SJCRH30 (cell line): ENCODE results near the gene RBMS3. TPM values are rescaled to one million over a fixed set of nuclear protein-coding genes. Genes with fewer than 3 reads are reported as not detected.

ENCODE experiments used
- DNase-seq, 2 experiments: peaks; one replicate each; pipeline ENCODE4 v3.0.0-alpha.2; 2015 to 2020
- H3K27ac ChIP-seq: fragments of 250-450 bp; sonication (Bioruptor Pico); 2 replicates; pipeline ENCODE4 v1.5.1; 2020; ENCODE audit warnings: mild to moderate bottlenecking, moderate library complexity
- H3K27me3 ChIP-seq: fragments of 250-450 bp; sonication (Bioruptor Pico); 2 replicates; pipeline ENCODE4 v1.5.1; 2020; ENCODE audit warnings: mild to moderate bottlenecking, moderate library complexity
- H3K36me3 ChIP-seq: fragments of 250-450 bp; sonication (Bioruptor Pico); 2 replicates; pipeline ENCODE4 v1.5.1; 2020; ENCODE audit warnings: mild to moderate bottlenecking, moderate library complexity
- H3K4me1 ChIP-seq: fragments of 250-450 bp; sonication (Bioruptor Pico); 2 replicates; pipeline ENCODE4 v1.5.1; 2020; ENCODE audit warnings: mild to moderate bottlenecking, moderate library complexity
- H3K4me3 ChIP-seq: fragments of 250-450 bp; sonication (Bioruptor Pico); 2 replicates; pipeline ENCODE4 v1.5.1; 2020; ENCODE audit warnings: mild to moderate bottlenecking, moderate library complexity
- H3K9me3 ChIP-seq: fragments of 250-450 bp; sonication (Bioruptor Pico); replicated peaks from 2 replicates; pipeline ENCODE4 v1.5.1; 2020; ENCODE audit warnings: mild to moderate bottlenecking, moderate library complexity
- total RNA-seq: library from RNA; depleted of rRNA; stranded (reverse); fragments of >200 nt; shearing (Covaris generic); gene quantifications from 2 replicates; pipeline ENCODE4 v1.2.3, GENCODE V29; 2014

The RBMS3 gene
- total RNA-seq, 1 experiment from 2014 or later, result 9.5 TPM

DNA sequence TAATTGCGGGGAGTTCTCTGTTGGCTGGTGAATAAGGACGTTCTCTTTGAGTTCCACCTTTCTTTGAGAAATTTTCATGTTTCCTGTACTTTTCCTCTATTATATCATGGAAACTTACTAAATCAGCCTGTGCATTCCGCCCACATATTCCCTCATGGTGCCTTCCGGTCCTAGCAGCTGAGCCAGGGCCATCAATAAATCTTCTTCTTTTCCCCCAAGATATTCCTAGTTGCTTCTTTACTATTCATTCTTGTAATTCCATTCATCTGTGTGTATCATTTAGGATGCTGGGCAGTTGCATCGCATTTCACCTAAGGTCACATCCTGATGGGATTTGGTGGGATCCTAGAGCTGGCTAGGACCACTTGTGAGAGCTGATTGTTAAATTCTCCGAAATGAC, 139.2 kb downstream of the RBMS3 start:
- Histone ChIP-seq H3K36me3 (no peaks in the 10 kb centered on the region), H3K4me1 (no peaks in the 10 kb centered on the region), H3K4me3 (no peak overlapping the region), H3K9me3 (no peaks in the 10 kb centered on the region), H3K27ac (no peak overlapping the region), H3K27me3 (no peaks in the 10 kb centered on the region)
- DNase-seq, result no peak

- Histone ChIP-seq H3K4me3 (no peak overlapping the region), H3K4me1 (peaks cover 17% of the 10 kb centered on the region), H3K27ac (no peak overlapping the region), H3K27me3 (no peaks in the 10 kb centered on the region), H3K9me3 (no peaks in the 10 kb centered on the region), H3K36me3 (no peaks in the 10 kb centered on the region)
- no peak for DNase-seq
These were observed 145.7 kb downstream of the RBMS3 start for GRCh38 chr3:29426302-29427226.

GRCh38 chr3:29427266-29428103, 146.6 kb downstream of the RBMS3 start:
- Histone ChIP-seq H3K36me3 (no peaks in the 10 kb centered on the region), H3K9me3 (no peaks in the 10 kb centered on the region), H3K4me3 (no peak overlapping the region), H3K27ac (no peak overlapping the region), H3K4me1 (peaks cover 17% of the 10 kb centered on the region), H3K27me3 (no peaks in the 10 kb centered on the region)
- no peak for DNase-seq

- Histone ChIP-seq H3K27me3 (no peaks in the 10 kb centered on the region), H3K36me3 (no peaks in the 10 kb centered on the region), H3K9me3 (no peaks in the 10 kb centered on the region), H3K4me3 (no peak overlapping the region), H3K27ac (no peak overlapping the region), H3K4me1 (peaks cover 17% of the 10 kb centered on the region)
- no peak for DNase-seq
These were observed 148.3 kb downstream of the RBMS3 start for GRCh38 chr3:29429055-29429679.

DNA sequence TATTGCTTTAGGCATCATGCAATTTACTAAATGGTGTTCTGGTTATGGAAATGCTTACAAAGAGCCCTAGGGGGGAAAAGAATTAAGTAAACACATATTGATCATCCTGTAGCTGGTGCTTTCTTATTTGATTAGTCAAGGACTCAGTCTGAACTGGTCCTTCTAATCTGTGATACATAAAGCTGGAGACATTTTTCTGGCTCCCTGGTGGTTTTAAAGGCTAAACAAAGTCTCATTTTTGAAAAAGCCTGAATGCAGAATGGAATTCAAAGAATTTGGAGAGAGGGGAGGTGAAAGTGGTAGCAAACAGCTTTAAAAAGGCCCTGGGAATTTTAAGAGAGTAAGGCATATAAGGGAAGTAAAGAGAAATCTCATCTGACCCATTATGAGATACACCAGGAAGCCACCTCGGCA, 149.7 kb downstream of the RBMS3 start:
- H3K36me3 ChIP-seq, result no peaks in the 10 kb centered on the region
- no peaks in the 10 kb centered on the region for H3K9me3 ChIP-seq
- H3K4me3 ChIP-seq, result no peak overlapping the region
- H3K27me3 ChIP-seq, result no peaks in the 10 kb centered on the region
- peak overlapping the region; percentile 54 for H3K27ac ChIP-seq
- H3K4me1 ChIP-seq, result peaks cover 17% of the 10 kb centered on the region
- peak in 1 of 2 experiments; percentile 50 for DNase-seq

DNA sequence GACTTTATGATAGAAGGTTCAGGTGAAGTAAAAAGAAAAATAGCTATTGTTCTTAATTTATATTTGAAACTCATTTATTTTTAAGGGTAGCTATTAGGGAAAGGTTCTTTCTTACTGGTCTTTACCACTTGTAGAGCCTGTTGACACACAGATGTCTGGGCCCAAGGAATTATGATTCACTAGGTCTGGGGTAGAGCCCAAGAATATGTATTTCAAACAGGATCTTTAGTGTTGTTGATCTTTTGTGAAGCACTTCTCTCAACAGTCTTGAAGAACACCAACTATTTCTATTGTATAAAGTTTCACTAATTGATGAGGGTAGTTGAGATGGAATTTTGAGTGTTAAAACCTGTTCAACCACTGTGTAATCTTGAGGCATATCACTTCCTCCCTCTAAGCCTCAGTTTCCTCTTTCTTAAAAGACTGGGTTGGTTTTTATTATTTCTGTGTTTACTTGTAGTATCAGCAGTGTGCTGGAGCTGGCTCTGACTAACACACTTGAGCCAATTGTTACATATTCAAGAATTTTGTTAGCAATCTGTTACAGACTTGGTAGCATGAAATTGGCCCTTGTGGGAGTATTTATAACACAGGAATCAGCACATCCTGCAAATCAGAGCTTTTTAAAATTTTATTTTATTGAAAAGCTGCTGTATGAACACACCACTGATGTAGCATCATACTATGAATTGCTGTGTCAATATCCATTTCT, 155.9 kb downstream of the RBMS3 start:
- Histone ChIP-seq H3K4me3 (no peak overlapping the region), H3K27me3 (no peaks in the 10 kb centered on the region), H3K9me3 (no peaks in the 10 kb centered on the region), H3K27ac (no peak overlapping the region), H3K4me1 (peaks cover 8% of the 10 kb centered on the region), H3K36me3 (no peaks in the 10 kb centered on the region)
- DNase-seq, result peak in 1 of 2 experiments; percentile 9

DNA sequence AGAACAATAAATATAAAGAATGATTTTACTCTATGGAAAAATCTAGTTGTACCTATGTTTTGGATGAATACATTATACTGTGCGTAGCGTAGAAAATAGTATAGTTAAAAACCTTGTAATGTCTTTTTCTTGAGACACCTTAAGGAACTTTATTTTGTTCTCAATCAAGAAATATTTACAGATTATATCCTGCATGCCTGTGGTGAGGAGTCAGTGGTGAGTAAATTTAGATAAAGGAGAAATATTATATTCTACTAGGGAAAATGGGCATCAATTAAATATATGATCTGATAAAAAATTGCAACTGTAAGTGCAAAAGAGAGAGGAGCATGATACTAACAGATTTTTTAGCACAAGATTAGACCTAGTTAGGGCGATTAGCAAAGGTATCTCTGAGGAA, 157.7 kb downstream of the RBMS3 start:
- no peak for DNase-seq
- no peaks in the 10 kb centered on the region for H3K9me3 ChIP-seq
- H3K4me1 ChIP-seq, result peaks cover 11% of the 10 kb centered on the region
- no peaks in the 10 kb centered on the region for H3K27me3 ChIP-seq
- H3K4me3 ChIP-seq, result no peak overlapping the region
- no peaks in the 10 kb centered on the region for H3K36me3 ChIP-seq
- no peak overlapping the region for H3K27ac ChIP-seq

DNA sequence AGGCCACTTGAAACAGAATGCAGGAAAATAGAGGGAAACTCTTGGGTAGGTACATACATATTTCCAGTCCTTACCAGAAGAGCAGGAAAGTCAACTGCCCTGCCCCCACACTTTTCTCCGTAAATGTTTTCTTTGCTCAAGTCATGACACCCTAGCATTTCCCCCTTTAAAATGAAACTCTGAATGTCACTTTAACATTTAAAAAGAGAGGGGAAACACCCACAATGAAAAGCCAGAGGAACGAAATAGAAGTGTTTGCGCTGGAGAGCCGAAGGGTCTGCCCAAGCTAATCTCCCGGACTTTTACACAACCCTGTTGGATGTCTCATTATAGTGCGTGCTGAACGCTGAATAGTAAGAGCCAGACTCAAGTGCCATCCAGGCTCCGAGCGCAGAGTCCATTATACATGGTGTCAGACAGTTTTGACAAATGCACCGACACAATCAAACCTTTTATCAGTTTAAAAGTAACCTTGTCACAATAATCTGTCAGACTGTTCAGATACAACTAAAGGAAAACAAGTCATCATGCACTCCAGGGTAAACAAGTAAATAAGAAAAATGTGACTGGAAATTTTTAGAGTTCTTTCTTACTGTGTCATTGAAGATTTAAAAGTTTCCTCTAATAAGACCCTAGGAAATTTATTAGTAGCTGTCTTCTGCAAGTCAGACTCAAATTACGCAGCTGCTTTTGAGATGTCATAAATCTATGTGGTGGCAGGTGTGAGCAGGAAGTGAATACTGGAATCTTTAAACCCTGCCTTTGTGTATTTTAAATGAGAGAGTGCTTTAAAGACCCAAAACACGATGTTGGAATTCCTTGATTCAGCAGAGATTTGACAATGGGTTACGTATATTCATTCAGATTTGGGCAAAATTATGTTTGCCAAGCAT, 159.8 kb downstream of the RBMS3 start:
- Histone ChIP-seq H3K4me3 (peak overlapping the region; percentile 56), H3K27me3 (no peaks in the 10 kb centered on the region), H3K36me3 (no peaks in the 10 kb centered on the region), H3K4me1 (peaks cover 11% of the 10 kb centered on the region), H3K27ac (peak overlapping the region; percentile 72), H3K9me3 (no peaks in the 10 kb centered on the region)
- peak; percentile 49 to 72 for DNase-seq

DNA sequence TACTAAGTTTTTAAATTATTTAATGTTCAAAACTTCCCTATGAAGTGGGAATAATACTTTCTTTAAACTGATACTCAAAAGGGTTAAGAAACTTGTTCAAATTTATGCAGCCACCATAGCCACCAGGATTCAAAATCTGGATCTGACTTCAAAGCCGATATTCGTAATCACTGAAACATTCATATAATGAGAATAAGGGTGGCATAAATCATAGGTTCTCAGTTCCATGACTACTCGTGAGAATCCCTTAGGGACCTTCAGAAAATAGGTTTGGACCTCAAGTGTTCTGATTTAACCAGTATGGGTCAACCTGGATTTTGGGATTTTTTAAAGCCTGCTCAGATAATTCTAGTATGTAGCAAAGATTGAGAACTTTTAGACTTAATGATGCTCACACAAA, 160.6 kb downstream of the RBMS3 start:
- no peak for DNase-seq
- Histone ChIP-seq H3K27ac (peak overlapping the region; percentile 72), H3K4me3 (peak overlapping the region; percentile 56), H3K4me1 (peaks cover 11% of the 10 kb centered on the region), H3K27me3 (no peaks in the 10 kb centered on the region), H3K9me3 (no peaks in the 10 kb centered on the region), H3K36me3 (no peaks in the 10 kb centered on the region)

- no peaks in the 10 kb centered on the region for H3K36me3 ChIP-seq
- DNase-seq, result no peak
- no peak overlapping the region for H3K27ac ChIP-seq
- no peaks in the 10 kb centered on the region for H3K9me3 ChIP-seq
- H3K4me3 ChIP-seq, result no peak overlapping the region
- peaks cover 7% of the 10 kb centered on the region for H3K4me1 ChIP-seq
- H3K27me3 ChIP-seq, result no peaks in the 10 kb centered on the region
These were observed 167.2 kb downstream of the RBMS3 start for GRCh38 chr3:29447946-29448627.

DNA sequence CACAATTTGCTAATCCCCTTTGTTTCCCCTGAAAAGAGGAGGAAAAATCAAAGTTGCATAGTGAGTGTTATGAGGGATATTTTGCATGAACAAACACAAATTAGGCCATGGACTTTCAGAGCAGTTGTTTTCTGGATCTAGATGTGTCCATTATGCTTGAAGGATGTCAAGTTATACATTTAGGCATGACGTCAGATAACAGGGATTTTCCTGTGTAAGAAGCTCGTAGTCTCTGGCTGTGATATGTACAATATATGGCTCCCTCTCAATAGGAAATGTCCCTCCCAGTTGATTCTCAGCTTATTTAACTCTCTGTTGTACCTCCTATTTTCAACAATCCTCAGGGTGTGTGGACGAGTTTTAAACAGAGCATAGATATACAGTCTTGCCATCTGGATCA, 171.0 kb downstream of the RBMS3 start:
- Histone ChIP-seq H3K27me3 (no peaks in the 10 kb centered on the region), H3K27ac (no peak overlapping the region), H3K4me3 (no peak overlapping the region), H3K4me1 (peaks cover 23% of the 10 kb centered on the region), H3K9me3 (no peaks in the 10 kb centered on the region), H3K36me3 (no peaks in the 10 kb centered on the region)
- no peak for DNase-seq

GRCh38 chr3:29452934-29453283, 172.0 kb downstream of the RBMS3 start:
- Histone ChIP-seq H3K9me3 (no peaks in the 10 kb centered on the region), H3K4me3 (peak overlapping the region; percentile 14), H3K4me1 (peaks cover 23% of the 10 kb centered on the region), H3K27me3 (no peaks in the 10 kb centered on the region), H3K36me3 (no peaks in the 10 kb centered on the region), H3K27ac (peak overlapping the region; percentile 70)
- no peak for DNase-seq

DNA sequence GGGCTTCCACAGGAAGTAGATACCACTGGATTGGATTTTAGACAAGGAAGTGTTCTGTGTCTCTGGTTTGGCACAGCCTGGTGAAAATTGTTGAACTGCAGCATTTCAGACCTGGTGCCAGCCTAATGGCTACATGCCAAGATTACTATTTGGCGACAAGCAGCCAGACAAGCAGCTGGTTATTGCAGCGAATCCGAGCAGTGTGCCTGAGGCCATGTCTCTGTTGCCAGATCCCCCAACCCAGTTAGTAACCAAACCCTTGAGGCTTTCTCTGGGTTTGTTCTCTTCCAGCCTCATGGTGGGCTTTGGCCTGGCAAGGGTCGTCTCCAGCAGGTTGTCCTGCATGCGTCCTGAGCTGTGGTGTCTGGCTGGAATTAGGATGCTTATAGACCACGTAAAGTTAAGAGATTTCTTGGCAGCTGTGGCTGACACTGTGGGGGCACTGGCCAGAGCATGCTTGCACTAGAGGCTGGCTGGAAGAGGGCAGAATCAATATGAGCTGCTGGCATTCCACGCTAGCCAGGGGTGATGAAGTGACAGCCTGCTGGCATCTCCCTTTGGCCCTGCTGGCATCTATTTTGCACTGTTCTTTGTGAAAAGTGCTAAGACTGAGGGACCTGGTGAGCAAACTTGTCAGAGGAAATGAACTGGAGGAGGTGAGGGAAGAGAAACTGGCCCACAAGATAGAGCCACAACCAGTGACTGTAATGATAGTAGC, 172.6 kb downstream of the RBMS3 start:
- peak overlapping the region; percentile 70 for H3K27ac ChIP-seq
- no peaks in the 10 kb centered on the region for H3K9me3 ChIP-seq
- DNase-seq, result peak; percentile 53 to 62
- H3K36me3 ChIP-seq, result no peaks in the 10 kb centered on the region
- H3K4me1 ChIP-seq, result peaks cover 23% of the 10 kb centered on the region
- H3K4me3 ChIP-seq, result peak overlapping the region; percentile 14
- H3K27me3 ChIP-seq, result no peaks in the 10 kb centered on the region
